ENCODE measurements around the gene GNG3. TPM values are rescaled to one million over a fixed set of nuclear protein-coding genes. Genes with fewer than 3 reads are reported as not detected.
A peak's percentile ranks its signal among the peaks of the same experiment; 100 is the strongest.

GNG3 gene
- total RNA-seq: under 1 TPM in 1 of 4 donors, not detected in 3; 0.68 TPM

DNA sequence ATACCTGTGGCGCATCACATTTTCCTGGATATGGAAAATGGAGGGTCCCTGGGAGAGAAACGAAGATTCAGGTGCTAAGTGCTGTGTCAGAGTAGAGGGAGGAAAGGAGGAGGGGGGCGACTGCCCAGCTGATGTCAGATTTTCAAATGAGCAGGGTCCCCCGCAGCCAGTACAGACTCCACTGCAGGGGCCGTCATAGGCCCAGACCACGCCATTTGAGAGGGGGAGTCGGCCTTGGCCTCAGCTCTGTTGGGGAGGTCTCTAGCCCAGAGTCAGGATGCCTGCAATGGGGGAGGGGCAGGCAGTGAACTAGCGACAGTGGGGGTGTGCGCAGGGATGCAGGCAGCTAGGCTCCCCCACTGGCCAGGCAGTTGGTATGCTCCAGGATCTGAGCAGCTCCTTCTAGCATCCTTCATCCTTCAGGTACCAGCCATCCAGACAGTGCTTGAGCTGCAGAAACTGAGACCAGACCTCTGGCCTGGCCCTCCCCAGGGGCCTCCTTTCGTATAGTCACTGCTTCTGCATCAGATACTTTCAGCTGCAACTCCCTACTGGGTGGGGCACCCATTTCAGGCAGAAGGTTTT, at the start of gene GNG3, which contains the start of gene BSCL2:
Gene GNG3, plus strand, starts transcription at position 400 of the 585 bp plus-strand sequence. CDS start 620 bp downstream, outside the sequence.
Gene BSCL2, minus strand, starts transcription at position 148 of the 585 bp plus-strand sequence. CDS start 229 bp downstream, outside the sequence.
- H3K27ac ChIP-seq: peak within 1 kb of the TSS; percentile 92
- TF ChIP-seq CTCF (IDR thresholded peaks at IDR 0.05) (no peak), EP300 (IDR thresholded peaks at IDR 0.05) (no peak), POLR2AphosphoS5 (IDR thresholded peaks at IDR 0.05) (no peak), POLR2A (IDR thresholded peaks at IDR 0.05) (no peak)
- WGBS: 91% methylated on average over 7 of the region's 10 CpGs
- H3K36me3 ChIP-seq: peaks cover 19% of the 10 kb centered on the region
- peaks cover 44% of the 10 kb centered on the region for H3K4me1 ChIP-seq
- peak within 1 kb of the TSS; percentile 67 for H3K4me3 ChIP-seq
- no peaks in the 10 kb centered on the region for H3K27me3 ChIP-seq
- no peaks in the 10 kb centered on the region for H3K9me3 ChIP-seq
- DNase-seq (ENCODE audit: low spot score in 2 of 2): no peak

GRCh38 chr11:62664405-62665074, 42.9 kb upstream of the GNG3 start:
- Histone ChIP-seq H3K4me1 (peaks cover 39% of the 10 kb centered on the region), H3K27me3 (no peaks in the 10 kb centered on the region), H3K27ac (peak overlapping the region; percentile 88), H3K4me3 (peak overlapping the region; percentile 69), H3K9me3 (no peaks in the 10 kb centered on the region), H3K36me3 (peaks cover 20% of the 10 kb centered on the region)
- WGBS: 7% methylated on average over 18 of the region's 36 CpGs
- no peak for DNase-seq (ENCODE audit: low spot score in 2 of 2)
- no peak for TF ChIP-seq EP300 (IDR thresholded peaks at IDR 0.05)
- TF ChIP-seq POLR2A (IDR thresholded peaks at IDR 0.05): no peak
- TF ChIP-seq CTCF (IDR thresholded peaks at IDR 0.05): no peak
- no peak for TF ChIP-seq POLR2AphosphoS5 (IDR thresholded peaks at IDR 0.05)

DNA sequence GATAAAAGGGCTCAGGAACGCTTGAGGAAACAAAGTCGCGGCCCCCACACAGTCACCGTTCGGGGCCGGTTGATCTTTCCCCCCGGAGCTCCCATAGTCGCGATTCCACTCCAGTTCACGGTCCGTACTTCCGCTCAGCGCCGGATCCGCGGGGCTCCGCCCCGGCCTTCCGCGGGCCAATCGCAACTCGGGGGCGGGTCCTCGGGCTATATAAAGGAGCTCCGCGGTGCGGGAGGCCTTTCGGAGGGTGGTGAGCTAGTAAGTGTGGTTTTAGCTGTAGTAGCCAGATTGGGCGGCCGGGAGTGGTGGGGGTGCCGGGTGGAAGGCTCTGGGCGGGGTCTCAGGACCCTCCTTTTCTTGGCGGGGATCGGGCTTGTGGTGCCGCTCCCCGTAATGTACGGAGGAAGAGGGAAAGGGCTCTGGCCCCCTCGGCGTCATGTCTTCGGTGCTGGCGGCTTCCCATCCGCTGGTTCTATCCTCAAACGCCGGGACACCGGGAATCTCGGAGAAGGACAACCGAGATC, 42.3 kb upstream of the GNG3 start, which contains the start of the genes C11orf98 and CSKMT:
Gene C11orf98, minus strand, starts transcription at position 136 of the 524 bp plus-strand sequence. Its CDS starts 41 bp downstream, at position 95.
Gene CSKMT, plus strand, starts transcription at position 238 of the 524 bp plus-strand sequence. CDS start 568 bp downstream, outside the sequence.
- Histone ChIP-seq H3K4me1 (peaks cover 45% of the 10 kb centered on the region), H3K36me3 (peaks cover 20% of the 10 kb centered on the region)
- WGBS: no CpG with 5 or more reads among the region's 47 CpGs

GRCh38 chr11:62665599-62666258, 41.7 kb upstream of the GNG3 start:
- H3K4me1 ChIP-seq: peaks cover 51% of the 10 kb centered on the region
- peak overlapping the region; percentile 69 for H3K4me3 ChIP-seq
- H3K36me3 ChIP-seq: peaks cover 20% of the 10 kb centered on the region
- no peaks in the 10 kb centered on the region for H3K9me3 ChIP-seq
- WGBS: 7% methylated on average over 38 of the region's 39 CpGs
- TF ChIP-seq POLR2A (IDR thresholded peaks at IDR 0.05) (no peak), POLR2AphosphoS5 (IDR thresholded peaks at IDR 0.05) (peak in 1 of 3 donors; percentile 0)
- H3K27me3 ChIP-seq: no peaks in the 10 kb centered on the region
- DNase-seq (ENCODE audit: low spot score in 2 of 2): peak; percentile 84 to 85
- H3K27ac ChIP-seq: peak overlapping the region; percentile 88

More for the DNA sequence above, 42.3 kb upstream of the GNG3 start, which contains the start of the genes C11orf98 and CSKMT:
- Histone ChIP-seq H3K27me3 (no peaks in the 10 kb centered on the region), H3K4me3 (peak within 1 kb of the TSS; percentile 69), H3K9me3 (no peaks in the 10 kb centered on the region), H3K27ac (peak within 1 kb of the TSS; percentile 88)
- peak; percentile 96 to 98 for DNase-seq (ENCODE audit: low spot score in 2 of 2)
- TF ChIP-seq POLR2A (IDR thresholded peaks at IDR 0.05): peak; percentile 93 to 98
- no peak for TF ChIP-seq EP300 (IDR thresholded peaks at IDR 0.05)
- TF ChIP-seq CTCF (IDR thresholded peaks at IDR 0.05): no peak
- TF ChIP-seq POLR2AphosphoS5 (IDR thresholded peaks at IDR 0.05): peak; percentile 70 to 95 (median 91)

DNA sequence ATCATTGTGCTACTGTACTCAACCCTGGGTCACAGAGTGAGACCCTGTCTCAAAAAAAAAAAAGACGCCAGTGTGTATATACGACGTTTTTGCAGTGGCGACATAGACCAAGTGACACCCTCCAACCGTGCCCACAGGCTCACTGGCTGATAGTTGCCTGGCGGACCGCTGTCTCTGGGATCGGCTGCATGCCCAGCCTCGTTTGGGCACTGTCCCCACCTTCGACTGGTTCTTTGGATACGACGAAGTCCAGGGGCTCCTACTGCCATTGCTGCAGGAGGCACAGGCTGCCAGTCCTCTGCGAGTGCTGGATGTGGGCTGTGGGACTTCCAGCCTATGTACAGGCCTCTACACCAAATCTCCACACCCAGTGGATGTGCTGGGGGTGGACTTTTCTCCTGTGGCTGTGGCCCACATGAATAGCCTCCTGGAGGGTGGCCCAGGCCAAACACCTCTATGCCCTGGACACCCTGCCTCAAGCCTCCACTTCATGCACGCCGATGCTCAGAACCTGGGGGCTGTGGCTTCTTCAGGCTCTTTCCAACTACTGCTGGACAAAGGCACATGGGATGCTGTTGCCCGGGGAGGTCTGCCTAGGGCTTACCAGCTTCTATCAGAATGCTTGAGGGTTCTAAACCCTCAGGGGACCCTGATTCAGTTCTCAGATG, 41.1 kb upstream of the GNG3 start:
- H3K4me3 ChIP-seq: peak overlapping the region; percentile 69
- H3K9me3 ChIP-seq: no peaks in the 10 kb centered on the region
- no peaks in the 10 kb centered on the region for H3K27me3 ChIP-seq
- no peak for DNase-seq (ENCODE audit: low spot score in 2 of 2)
- H3K27ac ChIP-seq: peak overlapping the region; percentile 88
- no peak for TF ChIP-seq POLR2A (IDR thresholded peaks at IDR 0.05)
- no peak for TF ChIP-seq POLR2AphosphoS5 (IDR thresholded peaks at IDR 0.05)
- TF ChIP-seq EP300 (IDR thresholded peaks at IDR 0.05): no peak
- TF ChIP-seq CTCF (IDR thresholded peaks at IDR 0.05): no peak
- WGBS: 51% methylated on average over 8 of the region's 16 CpGs
- peaks cover 55% of the 10 kb centered on the region for H3K4me1 ChIP-seq
- H3K36me3 ChIP-seq: peaks cover 20% of the 10 kb centered on the region

Data from suprapubic skin (tissue), 4 donors.